Stimulated activated CD4-positive, alpha-beta T cell treated with anti-CD3 and anti-CD28 coated beads, TNF-alpha, amount 100 ng/mL, for 48 hours (primary cell): ENCODE results near the gene ADARB2.
"Not testable (repeated sequence)": the region's sequence is repeated elsewhere in the genome, so short reads cannot be mapped to it uniquely, and the experiment has no call there.

ENCODE experiments used
- DNase-seq, 3 donors: peaks; one replicate each; pipeline ENCODE4 v3.0.0-alpha.2; 2020; ENCODE audit warnings: low read depth in 3 of 3

Gene ADARB2

DNA sequence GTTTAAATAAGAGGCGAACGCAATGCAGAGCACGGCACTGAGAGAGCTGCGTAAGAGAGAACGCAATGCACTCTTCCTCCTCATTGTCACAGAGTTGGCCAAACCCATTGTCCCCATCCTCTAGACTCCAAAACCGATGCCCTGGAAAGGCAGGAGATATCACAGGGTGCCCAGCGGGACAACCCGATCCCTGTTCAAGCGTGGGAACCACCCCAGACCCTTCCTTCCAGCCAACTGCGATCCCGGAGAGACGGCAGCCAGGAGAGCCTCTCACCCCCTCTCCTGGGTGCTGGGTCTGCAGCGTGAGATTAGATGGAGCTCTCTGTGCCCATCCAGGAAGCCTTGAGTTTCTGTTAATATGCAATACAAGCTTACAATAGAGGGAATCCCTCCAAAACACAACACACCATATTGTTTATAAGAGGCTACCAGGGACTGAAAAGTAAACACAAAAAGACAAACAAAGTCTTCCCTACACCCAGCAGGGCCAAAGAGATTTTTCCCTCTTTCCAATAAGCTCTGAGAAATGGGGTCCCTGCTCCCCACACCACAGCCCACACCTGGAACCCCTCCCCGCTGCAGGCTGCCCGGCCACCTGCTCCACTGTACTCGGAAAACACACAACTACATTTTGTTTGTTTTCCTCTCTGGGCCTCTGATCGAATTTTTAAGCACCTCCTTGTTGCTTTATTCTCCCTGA is 187.6 kb downstream of the ADARB2 start:
- no peak for DNase-seq

DNA sequence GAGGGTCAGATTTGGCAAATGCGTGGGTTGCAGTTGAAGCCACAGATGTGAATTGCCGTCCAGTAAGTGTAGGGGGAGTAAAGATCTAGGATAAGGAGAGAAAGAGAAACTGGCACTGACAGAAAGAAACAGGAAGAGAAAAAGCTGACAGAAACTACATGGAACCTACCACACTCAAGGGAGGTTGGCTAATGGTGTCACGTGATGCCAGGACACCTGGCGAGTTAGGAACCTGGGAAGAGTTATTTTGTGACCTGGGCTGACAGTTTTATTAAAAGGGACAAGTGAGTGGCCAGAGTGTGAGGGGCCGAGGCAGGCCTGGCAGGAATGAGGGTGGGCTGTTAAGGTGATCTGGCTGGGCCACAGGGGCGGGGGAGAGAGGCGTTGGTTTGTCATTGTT is 188.7 kb downstream of the ADARB2 start:
- DNase-seq = no peak

DNA sequence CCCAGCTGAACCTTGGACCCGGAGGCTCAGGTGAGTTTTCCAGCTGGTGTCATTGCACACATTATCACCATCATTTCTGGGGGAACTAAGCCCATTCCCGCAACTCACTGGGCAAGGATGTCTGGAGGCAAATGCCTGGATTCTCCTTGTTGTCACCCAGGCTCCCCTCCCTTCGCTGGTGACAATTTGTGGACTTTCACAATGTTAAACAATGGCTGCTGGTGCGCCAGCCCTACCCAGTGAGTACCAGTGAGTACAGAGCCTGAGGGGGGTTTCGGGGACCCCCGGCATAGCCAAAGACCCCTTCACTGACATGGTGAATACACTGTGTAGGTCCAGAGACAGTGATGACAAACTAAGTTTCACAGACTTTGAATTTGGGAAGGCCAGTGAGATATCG is 189.2 kb downstream of the ADARB2 start:
- no peak for DNase-seq

DNA sequence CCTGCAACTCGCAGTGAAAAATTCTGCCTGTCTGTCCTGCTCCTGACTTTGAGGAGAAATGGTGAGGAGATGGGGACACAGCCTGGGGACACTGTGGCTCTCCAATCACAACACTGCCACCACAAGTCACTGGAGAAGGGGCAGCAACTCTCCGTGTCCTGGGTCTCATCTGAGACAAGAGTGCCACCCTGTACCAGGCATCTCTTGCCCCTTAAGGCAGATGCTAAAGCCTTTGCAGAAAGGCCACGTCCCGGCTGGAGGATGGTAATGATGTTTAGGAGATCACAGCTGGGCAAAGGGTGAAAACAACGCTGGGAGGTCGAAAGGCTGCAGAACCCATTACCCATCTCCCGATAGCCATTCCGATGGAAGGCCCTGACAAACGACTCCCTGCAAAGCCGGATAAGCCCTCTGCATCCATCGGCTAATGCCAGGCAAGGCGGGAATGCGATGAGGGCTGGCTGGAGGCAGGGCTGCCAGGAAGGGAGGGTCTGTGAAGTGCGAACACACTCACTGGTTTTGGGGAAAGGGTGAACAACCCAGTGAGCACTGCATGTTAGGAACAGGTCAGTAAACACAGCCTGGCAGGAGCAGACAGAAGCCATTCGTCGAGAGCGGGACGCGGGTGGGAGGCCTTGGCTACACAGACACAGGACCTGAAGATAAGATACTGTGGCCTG is 190.8 kb downstream of the ADARB2 start:
- DNase-seq = no peak

DNA sequence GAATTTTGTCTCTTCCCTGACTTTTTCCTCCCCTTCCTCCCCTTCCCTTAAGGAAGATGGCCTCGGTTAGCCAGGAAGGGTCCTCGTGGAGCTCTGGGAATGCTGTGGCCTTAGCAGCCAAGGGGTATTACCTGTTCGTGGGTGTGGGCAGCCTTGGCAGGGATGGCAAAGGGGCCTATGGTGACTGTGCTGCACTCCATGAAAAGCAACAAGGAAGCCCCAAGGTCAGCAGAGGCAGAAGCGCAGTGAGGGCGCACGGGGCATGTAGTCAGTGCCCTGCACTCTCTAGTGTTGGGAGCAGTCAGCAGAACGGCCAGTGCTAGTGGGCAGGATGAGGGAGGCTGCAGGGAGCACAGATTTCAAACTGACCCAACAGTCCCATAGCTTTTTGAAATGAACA is 191.8 kb downstream of the ADARB2 start:
- no peak for DNase-seq

DNA sequence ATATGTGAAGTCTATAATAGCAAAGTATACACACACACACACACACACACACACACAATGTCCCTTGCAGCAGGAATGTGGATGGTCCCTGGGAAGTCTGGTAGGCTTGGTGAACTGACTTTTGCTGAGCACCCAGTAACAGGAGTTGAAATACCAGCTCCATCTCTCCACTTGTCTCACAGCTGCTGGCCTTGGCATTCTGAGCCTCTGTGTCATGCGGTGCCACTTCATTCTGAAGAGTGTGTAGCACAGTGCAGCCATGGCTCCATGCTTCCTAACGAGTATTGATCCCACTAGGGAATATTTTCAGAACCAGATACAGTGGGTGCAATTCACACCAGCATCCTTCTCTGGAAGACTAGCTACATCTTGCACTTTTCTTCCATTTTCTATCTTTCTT is 192.4 kb downstream of the ADARB2 start:
- DNase-seq = no peak

DNA sequence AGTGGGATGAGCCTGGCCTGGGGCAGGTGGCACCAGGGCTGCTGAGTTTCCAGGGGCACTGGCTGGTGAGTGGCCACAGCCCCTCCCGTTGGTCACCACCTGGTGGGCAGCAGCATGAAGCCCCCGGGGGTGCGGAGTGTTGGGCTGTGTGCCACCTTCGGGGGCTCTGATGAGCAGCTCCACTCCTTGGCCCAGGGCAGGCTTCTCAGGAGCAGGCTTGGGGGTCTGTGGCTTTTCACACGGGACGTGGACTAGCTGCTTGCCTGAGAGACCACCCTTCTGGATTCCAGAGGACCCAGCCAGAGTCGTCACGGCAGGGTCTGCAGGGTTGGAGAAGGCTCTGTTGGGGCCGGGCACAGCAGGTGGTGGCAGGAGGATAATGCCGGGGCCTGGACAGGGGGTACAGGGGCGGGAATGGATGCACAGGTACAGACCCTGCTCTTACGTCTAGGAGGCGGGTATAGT is 193.1 kb downstream of the ADARB2 start:
- DNase-seq = no peak

DNA sequence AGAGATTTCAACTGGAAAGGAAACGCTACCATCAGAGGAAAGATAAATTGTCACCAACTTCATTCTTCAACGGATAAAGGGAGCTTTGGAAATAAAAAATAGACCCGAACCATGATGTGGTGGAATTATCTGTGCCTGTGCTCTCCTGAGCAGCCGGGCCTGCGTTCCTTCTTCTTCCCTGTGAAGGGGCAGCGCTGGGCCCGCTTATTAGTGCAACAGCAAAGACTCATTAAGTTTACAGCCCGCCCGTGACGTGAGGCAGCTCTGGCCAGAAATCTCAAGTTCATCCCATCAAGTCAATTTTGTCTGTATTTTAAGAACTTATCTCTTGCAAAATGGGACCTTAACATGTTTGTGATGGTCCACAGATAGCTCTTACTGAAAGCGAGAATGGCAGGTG is 193.7 kb downstream of the ADARB2 start:
- no peak for DNase-seq

DNA sequence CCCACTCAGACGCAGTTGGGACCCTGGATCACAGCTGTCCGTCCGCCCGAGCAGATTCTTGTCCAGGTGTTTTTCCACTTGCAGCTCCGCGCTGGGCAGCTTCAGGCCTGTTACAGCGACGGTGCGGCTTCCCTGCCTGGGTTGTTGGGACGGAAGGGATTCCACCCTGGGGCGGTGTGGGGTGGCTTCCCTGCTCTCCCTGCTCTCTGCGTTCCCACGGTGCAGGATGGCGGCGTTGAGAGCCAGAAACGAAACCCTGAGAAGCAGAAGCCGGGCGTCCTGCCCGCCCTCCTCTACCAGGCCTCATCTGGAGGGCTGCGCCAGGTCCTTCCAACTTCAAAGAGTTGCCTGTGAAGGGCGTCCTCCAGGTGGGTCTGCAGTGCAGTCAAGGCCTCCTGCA is 194.4 kb downstream of the ADARB2 start:
- no peak for DNase-seq

DNA sequence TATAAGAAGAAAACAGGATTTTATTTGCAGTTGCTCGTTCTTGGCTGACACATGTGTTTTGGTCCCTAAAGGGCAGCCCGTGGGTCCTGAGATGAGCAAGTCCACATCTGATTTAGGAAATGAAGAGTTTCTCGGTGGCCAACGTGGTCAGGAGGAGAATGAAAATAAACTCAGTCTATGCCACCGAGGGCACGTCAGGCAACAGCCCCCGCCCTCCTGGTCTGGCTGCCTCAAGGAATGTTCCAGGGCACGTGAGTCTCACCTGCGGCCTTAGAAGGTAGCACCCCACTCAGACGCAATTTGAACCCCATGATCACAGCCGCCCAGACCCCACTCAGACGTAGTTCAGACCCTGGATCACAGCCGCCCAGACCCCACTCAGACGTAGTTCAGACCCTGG is 197.2 kb downstream of the ADARB2 start:
- no peak for DNase-seq

DNA sequence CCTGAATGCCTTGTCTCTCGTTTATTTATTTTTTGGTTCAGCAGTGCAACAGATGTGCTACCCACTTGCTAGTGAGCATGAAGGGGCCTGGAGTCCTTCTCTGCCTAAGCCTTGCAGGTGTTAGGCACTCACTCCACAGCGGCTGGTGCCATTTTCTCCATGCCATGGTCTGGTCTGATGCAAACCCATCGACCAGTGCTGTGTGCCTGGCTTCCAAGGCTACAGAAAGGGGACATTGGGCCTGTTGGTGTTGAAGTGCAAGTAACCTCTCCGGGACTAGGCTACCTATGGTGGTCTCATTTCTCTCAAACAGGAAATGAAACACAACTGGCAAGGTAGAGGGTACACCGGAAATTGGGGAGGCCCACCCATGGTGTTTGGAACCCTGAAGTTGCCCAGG is 198.1 kb downstream of the ADARB2 start:
- DNase-seq = no peak

DNA sequence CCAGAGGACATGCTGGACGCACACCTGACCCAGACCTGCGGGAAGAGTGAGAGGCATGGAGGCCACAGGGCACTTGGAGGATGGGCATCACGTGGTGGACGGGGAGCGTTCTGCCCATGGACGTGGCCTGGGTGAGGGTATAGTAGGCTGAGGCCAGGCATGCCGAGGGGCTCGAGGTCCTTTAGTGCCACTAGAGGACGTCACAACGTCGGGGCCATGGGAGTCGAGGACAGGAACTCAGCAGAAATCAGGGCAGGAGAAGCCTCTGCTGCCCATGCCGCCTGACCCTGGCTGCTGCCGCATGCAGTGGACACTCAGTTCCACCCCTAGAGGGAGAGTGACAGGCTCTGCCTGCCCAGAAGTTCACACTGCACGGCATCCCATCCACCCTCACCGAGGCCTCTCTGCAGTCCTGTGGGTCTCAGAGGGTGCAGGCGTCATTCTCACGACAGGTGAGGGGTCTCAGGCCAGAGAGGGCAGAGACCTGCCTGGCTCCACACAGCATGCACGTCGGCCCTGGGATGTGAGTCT is 198.7 kb downstream of the ADARB2 start:
- DNase-seq = no peak

DNA sequence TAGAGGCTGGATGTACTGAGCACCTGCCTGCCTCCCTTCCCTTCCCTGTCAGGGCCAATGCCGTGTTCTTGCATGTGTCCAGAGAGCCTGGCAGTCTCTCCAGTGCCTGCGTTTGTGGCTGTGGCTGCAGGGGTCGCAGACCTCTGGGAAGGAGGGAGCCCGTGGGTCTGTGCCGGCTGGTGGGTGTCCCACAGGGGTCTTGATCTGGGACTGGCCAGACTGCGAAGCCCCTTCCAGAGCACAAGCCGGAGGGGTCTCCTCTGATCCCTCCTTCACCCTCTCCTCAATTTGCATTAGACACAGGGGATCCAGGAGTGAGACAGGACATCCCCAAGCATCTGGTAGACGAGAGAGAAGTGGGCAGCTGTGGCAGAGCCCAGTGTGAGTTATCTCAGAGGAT is 199.2 kb downstream of the ADARB2 start:
- DNase-seq = no peak

DNA sequence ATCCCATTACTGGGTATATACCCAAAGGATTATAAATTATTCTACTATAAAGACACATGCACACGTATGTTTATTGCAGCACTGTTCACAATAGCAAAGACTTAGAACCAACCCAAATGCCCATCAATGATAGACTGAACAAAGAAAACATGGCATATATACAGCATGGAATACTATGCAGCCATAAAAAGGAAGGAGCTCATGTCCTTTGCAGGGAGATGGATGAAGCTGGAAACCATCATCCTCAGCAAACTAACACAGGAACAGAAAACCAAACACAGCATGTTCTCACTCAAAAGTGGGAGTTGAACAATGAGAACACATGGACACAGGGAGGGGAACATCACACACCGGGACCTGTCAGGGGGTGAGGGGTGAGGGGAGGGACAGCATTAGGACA is 199.9 kb downstream of the ADARB2 start:
- not testable (repeated sequence) for DNase-seq

DNA sequence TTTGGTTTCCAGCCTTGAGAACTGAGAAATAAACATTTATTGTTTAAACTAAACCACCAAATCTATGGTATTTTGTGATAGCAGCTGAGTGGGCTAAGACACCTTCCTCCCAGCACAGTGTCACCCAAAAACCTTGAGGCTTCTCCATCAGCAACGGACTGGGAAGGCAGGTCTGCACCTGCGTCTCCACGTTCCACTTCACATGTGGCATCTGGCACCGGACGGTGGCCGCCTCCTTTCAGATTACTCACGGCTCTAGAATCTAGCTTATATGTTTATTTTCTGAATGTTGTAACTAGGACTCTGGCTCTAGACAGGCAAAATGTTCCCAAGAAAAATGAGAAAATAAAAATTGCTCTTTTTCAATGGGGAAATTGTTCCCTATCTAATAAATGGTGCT is 201.0 kb downstream of the ADARB2 start:
- DNase-seq = no peak

DNA sequence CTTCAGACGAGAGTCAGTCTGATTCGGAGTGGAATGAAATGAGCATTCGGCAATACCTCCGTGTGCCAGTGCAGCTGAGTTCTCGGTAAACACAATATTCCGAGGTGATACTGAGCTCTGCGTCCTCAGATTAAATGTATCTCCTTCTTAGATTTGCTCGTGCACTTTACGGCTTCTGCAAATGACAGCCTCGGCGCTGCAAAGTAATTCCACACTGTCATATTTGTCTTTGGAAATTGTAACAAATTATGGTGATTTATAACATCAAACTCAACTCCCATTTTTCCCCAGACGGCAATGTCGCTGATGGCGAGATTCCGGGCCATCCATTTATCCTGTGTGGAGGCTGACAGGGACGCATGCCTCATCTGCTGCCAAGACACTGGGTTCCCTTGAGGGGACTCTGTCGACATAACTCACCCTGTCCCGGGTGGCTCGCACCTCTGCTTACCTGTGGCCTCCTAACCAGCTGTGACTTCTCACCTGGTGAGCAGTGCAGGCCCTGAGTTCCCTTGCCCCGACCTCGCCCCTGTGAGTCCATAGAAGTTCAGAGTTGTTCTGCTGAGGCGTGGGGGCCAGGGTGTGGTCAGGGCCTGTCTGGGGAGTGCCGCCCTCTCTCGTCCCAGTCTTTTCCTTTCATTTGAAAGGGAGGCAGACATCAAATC is 201.9 kb downstream of the ADARB2 start:
- no peak for DNase-seq

DNA sequence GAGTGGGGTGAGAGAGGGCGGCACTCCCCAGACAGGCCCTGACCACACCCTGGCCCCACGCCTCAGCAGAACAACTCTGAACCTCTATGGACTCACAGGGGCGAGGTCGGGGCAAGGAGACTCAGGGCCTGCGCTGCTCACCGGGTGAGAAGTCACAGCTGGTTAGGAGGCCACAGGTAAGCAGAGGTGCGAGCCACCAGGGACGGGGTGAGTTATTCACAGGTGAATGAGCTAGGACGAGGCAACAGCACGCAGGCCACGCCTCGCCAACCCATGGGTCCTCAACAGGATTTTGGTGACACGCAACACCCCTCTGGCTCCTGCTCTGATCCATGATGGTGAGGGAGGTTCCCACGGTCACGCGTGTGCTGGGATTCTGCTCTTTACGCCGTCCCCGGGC is 202.5 kb downstream of the ADARB2 start:
- no peak for DNase-seq

DNA sequence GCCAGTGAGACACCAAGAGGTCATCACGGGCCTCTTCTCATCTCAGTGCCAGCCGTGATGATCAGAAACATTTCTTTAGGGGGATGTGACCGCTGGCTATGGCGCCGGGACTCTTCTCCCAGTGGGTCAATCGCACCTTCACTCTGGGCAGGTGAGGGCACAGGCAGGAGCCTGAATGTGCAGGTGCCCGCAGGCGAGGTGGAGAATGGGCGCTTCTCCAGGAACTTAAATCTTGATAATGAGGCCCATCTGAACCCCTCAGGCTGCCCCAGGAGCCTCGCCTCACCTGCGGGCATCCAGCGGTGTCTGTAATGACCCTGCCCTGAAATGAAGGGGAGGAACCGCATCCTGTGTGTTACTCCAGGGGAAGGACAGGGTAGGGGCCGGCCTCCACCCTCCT is 204.7 kb downstream of the ADARB2 start:
- no peak for DNase-seq

DNA sequence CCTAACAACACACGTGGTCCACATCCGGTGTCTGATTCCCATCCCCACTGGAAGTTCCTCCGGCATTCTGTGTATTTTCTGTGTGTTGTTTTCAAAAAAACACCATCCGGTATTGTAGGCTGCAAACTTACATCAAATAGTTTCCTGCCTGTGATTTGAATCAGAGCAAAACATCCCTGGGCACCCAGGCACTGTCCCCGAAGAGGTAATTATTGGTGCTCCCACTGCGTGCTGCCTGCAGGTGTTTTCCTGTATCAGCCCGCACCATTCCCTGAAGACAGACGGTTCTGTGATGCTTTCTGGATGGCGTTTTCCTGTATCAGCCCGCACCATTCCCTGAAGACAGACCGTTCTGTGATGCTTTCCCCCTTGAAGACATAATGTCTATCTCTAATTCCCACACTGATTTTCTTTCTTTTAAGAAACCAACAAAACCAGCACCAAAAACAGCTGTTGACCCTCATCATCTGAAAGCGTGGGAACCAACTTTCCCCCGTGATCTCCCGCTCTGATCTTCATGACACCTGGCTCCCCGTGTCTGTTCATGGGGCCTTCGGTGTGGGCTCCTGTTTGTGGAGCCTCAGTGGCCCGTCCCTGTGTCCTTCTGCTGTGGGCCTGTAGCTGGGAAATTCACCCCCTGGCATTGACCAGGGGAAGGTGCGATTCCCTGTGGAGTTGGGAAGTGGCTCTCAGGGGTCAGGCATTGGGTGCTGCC is 205.3 kb downstream of the ADARB2 start:
- no peak for DNase-seq

DNA sequence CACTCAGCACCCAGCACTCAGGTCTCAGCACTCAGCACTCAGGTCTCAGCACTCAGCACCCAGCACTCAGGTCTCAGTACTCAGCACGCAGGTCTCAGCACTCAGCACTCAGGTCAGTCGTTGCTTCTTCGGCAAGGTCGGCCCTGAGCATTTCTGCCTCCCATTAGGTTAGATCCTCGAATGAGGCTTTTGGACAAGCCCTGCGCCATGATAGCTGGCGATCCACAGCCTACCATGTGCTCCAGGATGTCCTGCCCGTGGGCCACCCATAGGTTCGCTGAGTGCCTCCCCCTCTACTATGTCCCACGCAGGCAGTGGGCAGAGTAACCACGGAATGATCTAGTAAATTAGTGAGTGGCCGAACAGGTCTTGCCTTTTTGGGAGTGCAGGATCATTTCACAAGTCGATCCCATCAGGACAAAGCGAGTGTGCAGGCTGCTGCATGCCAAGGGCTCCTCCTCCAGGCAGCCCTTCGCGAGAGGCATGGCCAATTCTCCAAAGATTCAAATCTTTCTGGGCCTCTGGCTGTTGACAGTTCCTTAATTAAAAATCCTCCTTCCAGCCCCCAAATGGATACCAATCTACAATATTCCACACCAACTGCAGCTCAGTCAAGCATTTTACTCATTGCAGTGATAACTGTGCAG is 206.3 kb downstream of the ADARB2 start:
- DNase-seq = no peak

DNA sequence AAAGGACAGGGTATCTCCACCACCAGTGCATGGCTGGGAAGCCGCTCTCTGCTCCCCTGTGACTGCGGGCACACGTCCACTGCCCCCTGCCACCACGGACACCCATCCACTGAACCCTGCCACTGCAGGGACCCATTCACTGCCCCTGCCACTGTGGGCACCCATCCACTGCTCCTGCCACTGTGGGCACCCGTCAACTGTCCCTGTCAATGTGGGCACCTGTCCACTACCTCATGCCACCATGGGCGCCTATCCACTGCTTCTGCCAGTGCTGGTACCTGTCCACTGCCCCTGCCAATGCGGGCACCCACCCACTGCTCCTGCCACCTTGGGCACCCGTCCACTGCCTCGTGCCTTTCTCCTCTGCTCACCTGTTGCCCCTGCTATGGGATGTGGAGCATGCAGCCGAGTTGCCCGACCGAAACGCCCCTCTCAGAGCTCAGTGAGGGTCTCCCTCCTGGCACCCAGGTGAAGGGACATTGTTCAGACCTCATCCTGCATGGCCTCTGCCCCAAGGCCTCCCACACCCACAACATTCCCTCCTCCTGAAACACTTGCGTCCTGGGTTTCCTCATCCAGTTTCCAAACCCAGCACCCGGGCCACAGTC is 207.4 kb downstream of the ADARB2 start:
- no peak for DNase-seq
